ELR (cell line): ENCODE results near the gene ELOVL3.
A peak's percentile ranks its signal among the peaks of the same experiment; 100 is the strongest.

ENCODE experiments used
- DNase-seq: peaks from one replicate; pipeline ENCODE4 v3.0.0-alpha.2; 2015; ENCODE audit warnings: low read depth

The ELOVL3 gene

DNA sequence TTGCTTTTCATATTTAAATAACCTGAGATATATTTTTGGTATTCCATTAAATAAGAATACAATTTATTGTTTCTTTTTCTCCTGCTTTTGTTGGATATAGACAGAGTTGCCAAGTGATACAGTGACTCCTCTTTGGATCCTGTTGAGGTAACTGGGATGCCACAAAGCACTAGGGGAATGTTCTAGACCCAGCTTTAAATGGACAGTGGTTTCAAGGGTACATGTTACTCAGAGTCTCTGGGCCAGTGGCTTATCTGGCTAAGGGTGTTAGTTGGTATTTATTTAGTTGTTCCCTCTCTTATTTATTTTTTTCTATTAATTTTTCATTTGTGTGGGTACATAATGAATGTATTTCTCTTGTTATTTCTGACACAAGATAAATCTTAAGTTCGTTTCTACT, 28.3 kb downstream of the ELOVL3 start:
- DNase-seq: no peak

- no peak for DNase-seq
These were observed 29.3 kb downstream of the ELOVL3 start for GRCh38 chr10:102255404-102255803.

- DNase-seq: no peak
These were observed 35.1 kb downstream of the ELOVL3 start for GRCh38 chr10:102261196-102261595.

GRCh38 chr10:102261842-102262241, 35.7 kb downstream of the ELOVL3 start:
- no peak for DNase-seq

- no peak for DNase-seq
These were observed 36.8 kb downstream of the ELOVL3 start for GRCh38 chr10:102262744-102263370.

DNA sequence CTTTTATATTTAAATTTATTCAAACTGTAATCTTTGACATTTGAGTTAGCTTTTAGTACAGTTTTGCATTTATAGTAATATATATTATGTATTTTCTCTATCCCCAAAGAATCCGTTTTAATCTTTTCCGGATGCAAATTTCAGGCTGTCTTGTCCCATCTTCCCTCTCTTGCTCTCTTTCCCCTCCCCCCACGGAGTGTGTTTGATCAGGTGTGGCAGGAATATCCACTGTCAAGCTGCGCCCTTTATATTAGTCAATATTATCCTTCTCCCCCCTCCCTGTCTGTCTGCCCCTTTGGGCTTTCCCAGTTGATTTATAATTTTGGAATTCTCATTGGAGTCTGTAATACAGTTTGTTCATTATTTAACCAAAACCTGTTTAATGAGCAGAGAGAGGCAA, 38.3 kb downstream of the ELOVL3 start:
- DNase-seq: no peak

DNA sequence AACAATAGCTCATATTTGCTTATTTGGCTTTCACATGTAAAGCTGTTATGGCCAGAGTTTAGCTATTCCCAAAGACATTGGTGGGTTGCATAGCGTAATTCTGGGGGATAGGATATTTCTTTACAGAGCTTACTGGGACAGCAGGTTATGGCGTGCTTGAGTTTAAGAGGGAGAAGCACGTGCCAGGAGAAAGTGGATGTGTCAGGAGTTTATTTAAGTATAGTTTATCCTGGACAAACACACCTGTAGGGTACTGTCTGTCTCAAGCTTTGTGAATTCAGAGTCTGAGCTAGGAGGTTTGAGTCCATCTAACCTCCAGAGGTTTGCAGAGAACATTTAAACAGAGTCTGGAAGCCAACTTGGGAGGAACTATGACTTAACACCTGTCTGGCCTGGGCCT, 40.6 kb downstream of the ELOVL3 start:
- DNase-seq: no peak

DNA sequence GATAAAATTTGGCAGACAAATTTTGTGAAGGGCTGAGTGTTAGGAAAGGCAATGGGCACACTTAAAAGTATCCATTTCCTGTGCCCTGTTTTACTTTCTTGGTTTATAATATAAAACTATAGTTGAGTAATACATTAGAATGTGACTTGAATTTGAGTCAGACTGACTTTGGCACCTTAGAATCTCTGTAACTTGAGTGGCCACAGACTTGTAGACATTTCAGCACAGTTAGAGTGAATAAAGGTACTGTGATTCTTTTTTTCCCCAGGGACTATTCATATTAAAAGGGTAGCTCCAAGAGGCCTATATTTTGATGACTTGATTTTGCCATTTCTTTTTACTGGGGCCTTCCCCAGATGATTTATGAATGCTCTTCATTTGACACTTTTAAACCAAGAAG, 41.6 kb downstream of the ELOVL3 start:
- peak; percentile 77 for DNase-seq

DNA sequence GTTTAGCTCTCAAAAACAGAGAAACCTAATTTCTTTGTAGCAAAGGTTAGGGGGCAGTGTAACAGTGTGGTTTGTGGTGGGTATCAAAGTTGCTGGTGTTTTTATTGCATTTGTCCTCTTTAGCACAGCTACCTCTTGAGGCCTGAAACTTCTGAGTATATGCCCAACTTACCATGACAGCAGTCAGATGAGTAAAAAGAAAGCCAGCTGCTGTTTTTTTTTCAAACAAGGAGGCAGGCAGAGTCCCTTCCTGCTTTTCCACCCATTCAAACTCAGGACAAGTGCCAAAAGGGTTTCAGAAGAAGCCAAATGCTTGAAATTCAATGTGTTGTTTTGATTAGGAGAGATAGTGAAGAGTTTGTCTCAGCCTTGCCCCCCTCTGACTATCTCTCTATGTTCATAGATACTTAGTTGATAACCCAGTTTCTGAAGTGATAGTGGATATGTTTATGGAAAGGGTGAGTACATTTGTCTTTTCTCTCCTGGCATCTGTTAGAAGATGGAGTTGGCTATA, 42.3 kb downstream of the ELOVL3 start:
- no peak for DNase-seq

GRCh38 chr10:102269017-102269416, 42.9 kb downstream of the ELOVL3 start:
- no peak for DNase-seq

- DNase-seq: no peak
These were observed 48.0 kb downstream of the ELOVL3 start for GRCh38 chr10:102274062-102274461.

- no peak for DNase-seq
These were observed 49.2 kb downstream of the ELOVL3 start for GRCh38 chr10:102275343-102275742.

DNA sequence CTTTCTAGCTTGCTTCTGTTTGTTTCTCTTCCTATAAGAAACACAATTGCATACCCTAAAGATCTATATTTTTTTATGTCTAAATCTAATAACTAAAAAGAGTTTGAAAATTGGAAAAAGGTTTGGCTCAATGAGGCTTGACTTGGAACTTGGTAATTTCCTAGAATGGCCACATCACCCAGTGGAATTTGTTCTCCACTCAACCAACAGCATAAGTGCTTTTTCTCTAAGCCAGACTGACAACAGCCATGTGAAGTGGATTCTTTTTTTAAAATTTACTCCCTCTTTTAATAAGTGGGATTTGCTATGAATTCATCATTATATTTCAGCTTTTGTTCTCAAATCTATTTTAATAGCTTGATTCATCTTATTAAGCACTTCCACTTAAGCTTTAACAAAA, 53.0 kb downstream of the ELOVL3 start:
- DNase-seq: no peak
